GM15510 (cell line): ENCODE results near the gene LDHA.

Experiments used
- POLR2A ChIP-seq: IDR thresholded peaks from 3 replicates; pipeline ENCODE4 v1.6.1; 2011; ENCODE audit warnings: borderline replicate concordance; ENCODE audit not compliant: insufficient read length; ENCODE audit errors: extremely low read depth

LDHA gene

GRCh38 chr11:18394275-18394927 is at the start of gene LDHA:
Gene LDHA, plus strand, starts transcription at chr11:18394563. Its CDS starts 2,280 bp downstream, at chr11:18396843.
- peak; percentile 100 for TF ChIP-seq POLR2A

- no peak for TF ChIP-seq POLR2A
Measured at GRCh38 chr11:18347471-18348125, 46.8 kb upstream of the LDHA start.

GRCh38 chr11:18352581-18352980 is 41.8 kb upstream of the LDHA start:
- TF ChIP-seq POLR2A, result no peak

GRCh38 chr11:18358646-18359045 is 35.7 kb upstream of the LDHA start:
- no peak for TF ChIP-seq POLR2A

- TF ChIP-seq POLR2A, result no peak
Measured at GRCh38 chr11:18361154-18361553, 33.2 kb upstream of the LDHA start.

- no peak for TF ChIP-seq POLR2A
Measured at GRCh38 chr11:18364495-18365073, 29.8 kb upstream of the LDHA start.

- TF ChIP-seq POLR2A, result no peak
Measured at GRCh38 chr11:18365741-18366140, 28.6 kb upstream of the LDHA start.

- TF ChIP-seq POLR2A, result no peak
Measured at GRCh38 chr11:18366286-18366685, 28.1 kb upstream of the LDHA start.

- no peak for TF ChIP-seq POLR2A
Measured at GRCh38 chr11:18367431-18367830, 26.9 kb upstream of the LDHA start.

GRCh38 chr11:18368221-18368620 is 26.1 kb upstream of the LDHA start:
- TF ChIP-seq POLR2A, result no peak

GRCh38 chr11:18369398-18369797 is 25.0 kb upstream of the LDHA start:
- TF ChIP-seq POLR2A, result no peak

- TF ChIP-seq POLR2A, result no peak
Measured at GRCh38 chr11:18371279-18371678, 23.1 kb upstream of the LDHA start.

- no peak for TF ChIP-seq POLR2A
Measured at GRCh38 chr11:18372201-18372600, 22.2 kb upstream of the LDHA start.

GRCh38 chr11:18374956-18375355 is 19.4 kb upstream of the LDHA start:
- TF ChIP-seq POLR2A, result no peak

GRCh38 chr11:18375941-18376340 is 18.4 kb upstream of the LDHA start:
- no peak for TF ChIP-seq POLR2A

- TF ChIP-seq POLR2A, result no peak
Measured at GRCh38 chr11:18379201-18379600, 15.2 kb upstream of the LDHA start.

- TF ChIP-seq POLR2A, result peak; percentile 48
Measured at GRCh38 chr11:18383388-18384156, 10.8 kb upstream of the LDHA start.
